Activated naive CD8-positive, alpha-beta T cell treated with anti-CD3 and anti-CD28 coated beads for 36 hours (primary cell): Measurements from ENCODE around the gene TTC1. TPM values are rescaled to one million over a fixed set of nuclear protein-coding genes. Genes with fewer than 3 reads are reported as not detected.
"Not testable (repeated sequence)": the region's sequence is repeated elsewhere in the genome, so short reads cannot be mapped to it uniquely, and the experiment has no call there.

Experiments used
- DNase-seq: peaks from one replicate; pipeline ENCODE4 v3.0.0; 2021
- H3K27ac Mint-ChIP-seq: one replicate; pipeline ENCODE4 v1.8.0; 2022; ENCODE audit warnings: mild to moderate bottlenecking, moderate library complexity, mixed read lengths
- H3K27me3 Mint-ChIP-seq: one replicate; pipeline ENCODE4 v1.8.0; 2022; ENCODE audit warnings: mild to moderate bottlenecking, mixed read lengths
- H3K36me3 Mint-ChIP-seq: one replicate; pipeline ENCODE4 v1.8.0; 2021; ENCODE audit warnings: mild to moderate bottlenecking, mixed read lengths
- H3K4me1 Mint-ChIP-seq: one replicate; pipeline ENCODE4 v1.8.0; 2021; ENCODE audit warnings: mixed read lengths
- H3K4me3 Mint-ChIP-seq: one replicate; pipeline ENCODE4 v1.8.0; 2022; ENCODE audit warnings: mild to moderate bottlenecking, moderate library complexity, mixed read lengths
- H3K9me3 Mint-ChIP-seq: one replicate; pipeline ENCODE4 v1.8.0; 2022; ENCODE audit warnings: mixed read lengths
- total RNA-seq, 2 experiments: library from RNA; stranded (reverse); gene quantifications; one replicate each; pipeline ENCODE4 v1.2.3, GENCODE V29; 2021

The TTC1 gene, protein sequence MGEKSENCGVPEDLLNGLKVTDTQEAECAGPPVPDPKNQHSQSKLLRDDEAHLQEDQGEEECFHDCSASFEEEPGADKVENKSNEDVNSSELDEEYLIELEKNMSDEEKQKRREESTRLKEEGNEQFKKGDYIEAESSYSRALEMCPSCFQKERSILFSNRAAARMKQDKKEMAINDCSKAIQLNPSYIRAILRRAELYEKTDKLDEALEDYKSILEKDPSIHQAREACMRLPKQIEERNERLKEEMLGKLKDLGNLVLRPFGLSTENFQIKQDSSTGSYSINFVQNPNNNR
- total RNA-seq = 10 to 100 TPM; 69.7 to 73.9 TPM

DNA sequence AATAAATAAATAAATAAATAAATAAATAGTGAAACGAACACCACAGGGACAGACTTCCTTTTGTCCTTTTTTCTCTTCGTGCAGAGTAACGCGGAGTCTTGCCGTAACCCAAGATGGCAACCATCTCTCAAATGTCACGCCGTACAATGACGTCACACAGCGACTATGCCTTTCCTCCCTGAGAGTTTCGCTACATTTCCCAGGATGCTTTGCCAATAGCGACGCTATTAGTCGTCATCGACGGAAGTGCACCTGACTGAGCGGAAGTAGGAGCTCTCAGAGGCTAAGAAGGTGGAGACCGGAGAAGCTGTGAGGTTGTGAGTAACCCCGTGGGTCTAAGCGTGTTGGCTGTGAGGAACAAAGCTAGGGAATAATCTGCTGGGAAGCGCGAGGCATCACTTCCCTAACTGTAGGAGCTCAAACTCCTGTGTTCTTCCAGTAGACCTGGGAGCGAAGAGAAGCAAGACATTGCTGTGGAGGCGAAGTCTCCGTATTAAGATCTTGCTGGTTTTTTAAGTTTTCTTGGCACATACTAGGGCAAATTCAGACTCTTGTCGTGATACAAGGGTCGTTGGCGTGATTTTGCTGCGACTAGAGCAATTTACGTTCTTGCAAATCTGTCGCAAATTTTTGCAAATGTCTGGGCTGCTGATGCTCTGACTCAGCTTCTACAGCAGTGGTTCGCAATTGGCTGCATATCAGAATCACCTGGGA is at the start of gene TTC1:
TTC1 (plus strand) TSS at position 263 of the 714 bp plus-strand sequence. CDS start 1,390 bp downstream, outside the sequence.
- Mint-ChIP-seq H3K27me3 (no peaks in the 10 kb centered on the region), H3K27ac (peak within 1 kb of the TSS; percentile 97), H3K4me1 (peaks cover 23% of the 10 kb centered on the region), H3K4me3 (peak within 1 kb of the TSS; percentile 99), H3K9me3 (no peaks in the 10 kb centered on the region), H3K36me3 (peaks cover 9% of the 10 kb centered on the region)
- DNase-seq = peak; percentile 89

DNA sequence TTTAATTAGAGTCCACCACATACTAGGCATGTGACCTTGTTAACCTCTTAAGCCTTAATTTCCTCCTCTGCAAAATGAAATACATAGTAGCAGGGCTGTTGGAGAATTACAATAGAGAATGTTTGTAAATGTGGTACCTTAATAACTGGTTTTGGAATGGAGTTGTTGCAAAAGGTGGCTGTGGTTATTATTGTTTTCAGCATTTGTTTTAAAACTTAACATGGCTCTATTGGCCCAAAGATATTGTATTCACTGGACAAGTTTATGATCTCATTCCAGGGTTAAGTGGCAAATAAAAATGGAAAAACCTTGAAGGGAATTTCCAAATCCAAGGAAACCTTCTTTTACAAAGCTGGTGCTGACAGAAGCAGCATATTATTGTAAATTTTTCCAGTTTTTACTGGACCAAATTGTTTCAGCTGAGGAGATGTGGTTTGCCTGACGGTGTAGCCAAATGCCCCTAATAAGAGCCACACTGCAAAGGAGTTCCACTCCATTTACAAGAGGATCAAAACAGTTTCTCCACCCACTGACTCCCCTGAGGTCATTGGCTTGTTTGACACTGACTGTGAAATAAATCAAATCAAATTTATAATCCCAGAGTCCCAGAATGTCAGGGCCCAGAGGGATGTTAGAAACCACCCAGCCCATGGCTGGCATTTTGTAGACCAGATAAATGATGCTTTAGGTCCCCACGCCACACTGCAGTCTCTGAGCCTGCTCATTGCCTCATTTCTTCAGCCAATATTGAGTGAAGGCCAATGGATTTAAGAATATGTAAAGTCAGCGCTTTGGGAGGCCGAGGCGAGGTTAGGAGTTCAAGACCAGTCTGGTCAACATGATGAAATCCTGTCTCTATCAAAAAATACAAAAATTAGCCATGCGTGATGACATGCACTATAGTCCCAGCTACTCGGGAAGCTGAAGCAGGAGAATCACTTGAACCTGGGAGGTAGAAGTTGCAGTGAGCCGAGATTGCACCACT is 47.5 kb upstream of the TTC1 start:
- no peaks in the 10 kb centered on the region for H3K9me3 Mint-ChIP-seq
- peaks cover 23% of the 10 kb centered on the region for H3K27me3 Mint-ChIP-seq
- no peak for DNase-seq
- no peaks in the 10 kb centered on the region for H3K4me1 Mint-ChIP-seq
- H3K36me3 Mint-ChIP-seq = no peaks in the 10 kb centered on the region
- no peak overlapping the region for H3K27ac Mint-ChIP-seq
- H3K4me3 Mint-ChIP-seq = no peak overlapping the region

DNA sequence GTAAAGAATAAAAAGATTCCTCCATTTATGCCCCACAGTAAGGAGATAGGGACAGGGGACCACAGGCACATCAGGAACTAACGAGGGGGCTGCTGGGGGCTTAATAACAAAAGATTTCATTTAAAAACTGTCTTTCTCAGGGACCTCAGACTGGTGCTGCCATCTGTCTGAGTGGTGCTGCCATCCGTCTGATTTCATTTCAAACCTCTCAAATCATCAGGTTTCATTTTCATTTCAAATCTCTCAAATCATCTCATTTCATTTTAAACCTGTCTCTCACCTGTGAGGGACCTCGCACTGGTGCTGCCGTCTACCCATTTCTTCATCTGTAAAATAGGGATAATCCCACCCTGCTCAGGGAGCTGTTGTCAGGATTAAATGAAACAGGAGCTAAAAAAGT is 46.7 kb upstream of the TTC1 start:
- Mint-ChIP-seq H3K9me3 (no peaks in the 10 kb centered on the region), H3K36me3 (no peaks in the 10 kb centered on the region)

DNA sequence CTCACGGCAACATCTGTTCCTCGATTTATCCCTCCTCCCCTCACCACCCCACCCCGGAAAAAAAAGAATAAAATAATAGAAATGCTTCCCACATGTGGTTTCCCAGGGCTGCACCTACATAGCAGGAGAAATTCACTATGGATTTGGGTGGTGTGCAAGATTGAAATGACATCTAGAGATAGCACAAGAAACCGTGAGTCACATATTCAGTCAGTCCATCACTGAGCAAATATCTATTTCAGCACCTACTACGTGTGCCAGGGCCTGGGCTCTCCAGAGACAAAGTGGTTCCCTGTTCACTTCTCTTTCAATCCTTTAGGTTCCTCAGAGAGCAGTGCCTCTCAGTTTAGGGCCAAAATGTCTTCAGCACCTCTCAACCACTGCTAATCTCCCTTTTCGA is 45.0 kb upstream of the TTC1 start:
- no peaks in the 10 kb centered on the region for H3K36me3 Mint-ChIP-seq
- H3K4me1 Mint-ChIP-seq = no peaks in the 10 kb centered on the region
- no peak for DNase-seq
- H3K9me3 Mint-ChIP-seq = no peaks in the 10 kb centered on the region
- peaks cover 44% of the 10 kb centered on the region for H3K27me3 Mint-ChIP-seq
- no peak overlapping the region for H3K4me3 Mint-ChIP-seq
- H3K27ac Mint-ChIP-seq = no peak overlapping the region

More for the DNA sequence above, 46.7 kb upstream of the TTC1 start:
- H3K27me3 Mint-ChIP-seq = peaks cover 30% of the 10 kb centered on the region
- no peaks in the 10 kb centered on the region for H3K4me1 Mint-ChIP-seq
- DNase-seq = no peak
- H3K4me3 Mint-ChIP-seq = no peak overlapping the region
- H3K27ac Mint-ChIP-seq = no peak overlapping the region

DNA sequence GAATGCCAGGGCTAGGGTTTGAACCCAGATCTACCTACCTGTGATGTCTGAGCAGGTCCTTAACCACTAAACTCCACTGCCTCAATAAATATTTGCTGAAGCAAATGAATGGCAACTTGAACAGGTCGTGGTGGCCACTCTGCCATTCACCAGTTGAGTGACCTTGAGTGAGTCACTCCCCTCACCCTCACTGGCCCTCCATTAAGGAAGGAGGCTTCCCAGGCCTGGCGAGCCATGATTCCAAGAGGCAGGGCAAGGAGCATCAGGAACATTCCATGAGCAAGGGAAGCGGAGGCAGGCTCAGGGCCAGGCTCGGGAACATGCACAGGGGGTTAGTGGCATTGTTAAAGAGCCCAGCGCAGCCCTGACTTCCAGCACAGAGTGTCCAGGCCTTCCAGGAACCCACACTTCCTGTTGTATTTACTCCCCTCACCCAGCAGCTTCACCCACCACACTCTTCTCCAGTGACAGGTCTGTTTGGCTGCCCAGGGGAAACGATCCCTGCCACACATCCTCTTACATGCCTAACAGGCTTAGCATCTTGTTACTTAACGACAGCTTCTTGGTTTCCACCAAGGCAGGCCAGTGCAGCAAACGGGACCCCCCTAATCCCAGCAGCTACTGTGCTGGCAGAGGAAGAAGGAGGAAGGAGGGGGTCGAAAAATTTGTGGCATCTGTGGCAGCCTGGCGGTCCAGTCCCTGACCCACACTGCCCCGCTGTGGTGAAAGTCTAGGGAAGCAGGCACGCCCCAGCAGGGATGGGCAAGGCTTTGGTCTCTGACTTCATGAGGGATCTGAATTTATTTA is 43.7 kb upstream of the TTC1 start:
- no peaks in the 10 kb centered on the region for H3K36me3 Mint-ChIP-seq
- H3K27me3 Mint-ChIP-seq = peaks cover 49% of the 10 kb centered on the region
- H3K4me3 Mint-ChIP-seq = no peak overlapping the region
- no peaks in the 10 kb centered on the region for H3K9me3 Mint-ChIP-seq
- peak; percentile 19 for DNase-seq
- no peak overlapping the region for H3K27ac Mint-ChIP-seq
- no peaks in the 10 kb centered on the region for H3K4me1 Mint-ChIP-seq

DNA sequence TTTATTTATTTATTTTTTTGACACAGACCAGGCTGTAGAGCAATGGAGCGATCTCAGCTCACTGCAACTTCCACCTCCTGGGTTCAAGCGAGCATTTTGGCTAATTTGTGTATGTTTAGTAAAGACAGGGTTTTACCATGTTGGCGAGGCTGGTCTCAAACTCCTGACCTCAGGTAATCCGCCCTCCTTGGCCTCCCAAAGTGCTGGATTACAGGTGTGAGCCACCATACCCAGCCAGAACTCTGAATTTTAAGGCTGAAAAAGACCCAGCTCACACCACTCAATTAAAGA is 43.2 kb upstream of the TTC1 start:
- H3K27me3 Mint-ChIP-seq = peaks cover 53% of the 10 kb centered on the region
- not testable (repeated sequence) for DNase-seq, H3K4me1 Mint-ChIP-seq, H3K36me3 Mint-ChIP-seq, H3K27ac Mint-ChIP-seq, H3K9me3 Mint-ChIP-seq, H3K4me3 Mint-ChIP-seq

DNA sequence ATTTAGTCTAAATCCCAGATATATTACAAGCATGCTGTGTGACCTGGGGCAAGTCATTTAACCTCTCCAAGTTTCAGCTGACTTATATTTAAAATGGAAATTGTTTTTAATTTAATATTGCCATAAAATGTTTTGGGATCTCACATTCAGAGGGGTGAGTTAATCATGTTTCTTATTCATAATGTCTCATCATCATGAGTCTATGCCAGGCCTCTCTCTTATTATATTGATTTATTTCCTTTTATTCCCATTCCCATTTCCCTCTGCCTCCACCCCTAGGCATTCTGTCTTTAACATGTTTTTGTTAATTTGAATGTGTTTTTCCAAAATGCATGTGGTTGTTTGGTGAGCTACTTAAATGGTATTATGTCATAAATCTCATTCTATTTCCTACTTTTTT is 39.0 kb upstream of the TTC1 start:
- Mint-ChIP-seq H3K27ac (no peak overlapping the region), H3K4me3 (no peak overlapping the region), H3K9me3 (no peaks in the 10 kb centered on the region), H3K27me3 (peaks cover 81% of the 10 kb centered on the region), H3K4me1 (peaks cover 6% of the 10 kb centered on the region), H3K36me3 (no peaks in the 10 kb centered on the region)
- no peak for DNase-seq

DNA sequence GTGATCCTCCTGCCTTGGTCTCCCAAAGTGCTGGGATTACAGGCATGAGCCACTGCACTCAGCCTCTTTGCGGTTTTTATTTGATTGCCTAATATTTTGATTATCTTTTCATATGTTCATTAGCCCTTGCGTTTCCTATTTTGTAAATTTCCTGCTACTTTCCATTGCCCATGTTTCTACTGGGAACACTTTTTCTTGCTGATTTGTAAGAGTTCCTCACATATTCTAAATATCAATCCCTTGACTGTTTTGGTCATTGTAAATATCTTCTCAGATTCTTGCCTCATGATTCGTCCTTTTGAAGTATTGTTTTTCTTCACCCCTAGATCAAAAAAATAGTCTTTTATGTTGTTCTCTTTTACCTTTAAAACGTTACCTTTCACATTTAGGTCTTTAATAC is 37.9 kb upstream of the TTC1 start:
- H3K9me3 Mint-ChIP-seq = no peaks in the 10 kb centered on the region
- H3K27me3 Mint-ChIP-seq = peaks cover 76% of the 10 kb centered on the region
- DNase-seq = no peak
- H3K36me3 Mint-ChIP-seq = no peaks in the 10 kb centered on the region
- no peak overlapping the region for H3K4me3 Mint-ChIP-seq
- H3K27ac Mint-ChIP-seq = no peak overlapping the region
- H3K4me1 Mint-ChIP-seq = peaks cover 6% of the 10 kb centered on the region

DNA sequence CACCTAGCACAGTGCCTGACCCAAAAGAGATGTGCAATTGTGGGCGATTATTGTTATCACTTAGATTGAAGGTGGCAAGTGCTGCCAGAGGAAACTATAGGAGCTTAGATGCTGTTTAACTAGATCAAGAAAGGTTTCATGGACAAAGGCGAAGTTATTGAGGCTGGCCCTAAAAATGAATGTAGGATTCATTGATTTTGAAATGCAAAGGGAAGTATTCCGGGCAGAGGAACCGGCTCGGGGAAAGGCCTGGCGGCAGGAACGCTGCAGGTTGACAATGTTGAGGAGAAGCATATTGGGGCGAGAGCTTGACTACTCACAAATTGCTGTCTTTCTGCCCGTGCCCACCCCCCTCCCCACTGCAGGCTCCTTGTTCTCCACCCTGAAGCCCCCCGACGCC is 37.4 kb upstream of the TTC1 start:
- no peaks in the 10 kb centered on the region for H3K9me3 Mint-ChIP-seq
- H3K36me3 Mint-ChIP-seq = no peaks in the 10 kb centered on the region
- peaks cover 76% of the 10 kb centered on the region for H3K27me3 Mint-ChIP-seq
- H3K4me1 Mint-ChIP-seq = peaks cover 6% of the 10 kb centered on the region
- H3K4me3 Mint-ChIP-seq = no peak overlapping the region
- no peak overlapping the region for H3K27ac Mint-ChIP-seq
- DNase-seq = no peak

DNA sequence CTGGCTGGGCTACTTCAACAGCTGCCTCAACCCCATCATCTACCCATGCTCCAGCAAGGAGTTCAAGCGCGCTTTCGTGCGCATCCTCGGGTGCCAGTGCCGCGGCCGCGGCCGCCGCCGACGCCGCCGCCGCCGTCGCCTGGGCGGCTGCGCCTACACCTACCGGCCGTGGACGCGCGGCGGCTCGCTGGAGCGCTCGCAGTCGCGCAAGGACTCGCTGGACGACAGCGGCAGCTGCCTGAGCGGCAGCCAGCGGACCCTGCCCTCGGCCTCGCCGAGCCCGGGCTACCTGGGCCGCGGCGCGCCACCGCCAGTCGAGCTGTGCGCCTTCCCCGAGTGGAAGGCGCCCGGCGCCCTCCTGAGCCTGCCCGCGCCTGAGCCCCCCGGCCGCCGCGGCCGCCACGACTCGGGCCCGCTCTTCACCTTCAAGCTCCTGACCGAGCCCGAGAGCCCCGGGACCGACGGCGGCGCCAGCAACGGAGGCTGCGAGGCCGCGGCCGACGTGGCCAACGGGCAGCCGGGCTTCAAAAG is 36.9 kb upstream of the TTC1 start:
- Mint-ChIP-seq H3K27ac (no peak overlapping the region), H3K9me3 (no peaks in the 10 kb centered on the region), H3K4me1 (peaks cover 6% of the 10 kb centered on the region), H3K36me3 (no peaks in the 10 kb centered on the region), H3K4me3 (no peak overlapping the region), H3K27me3 (peaks cover 77% of the 10 kb centered on the region)
- DNase-seq = peak; percentile 14

DNA sequence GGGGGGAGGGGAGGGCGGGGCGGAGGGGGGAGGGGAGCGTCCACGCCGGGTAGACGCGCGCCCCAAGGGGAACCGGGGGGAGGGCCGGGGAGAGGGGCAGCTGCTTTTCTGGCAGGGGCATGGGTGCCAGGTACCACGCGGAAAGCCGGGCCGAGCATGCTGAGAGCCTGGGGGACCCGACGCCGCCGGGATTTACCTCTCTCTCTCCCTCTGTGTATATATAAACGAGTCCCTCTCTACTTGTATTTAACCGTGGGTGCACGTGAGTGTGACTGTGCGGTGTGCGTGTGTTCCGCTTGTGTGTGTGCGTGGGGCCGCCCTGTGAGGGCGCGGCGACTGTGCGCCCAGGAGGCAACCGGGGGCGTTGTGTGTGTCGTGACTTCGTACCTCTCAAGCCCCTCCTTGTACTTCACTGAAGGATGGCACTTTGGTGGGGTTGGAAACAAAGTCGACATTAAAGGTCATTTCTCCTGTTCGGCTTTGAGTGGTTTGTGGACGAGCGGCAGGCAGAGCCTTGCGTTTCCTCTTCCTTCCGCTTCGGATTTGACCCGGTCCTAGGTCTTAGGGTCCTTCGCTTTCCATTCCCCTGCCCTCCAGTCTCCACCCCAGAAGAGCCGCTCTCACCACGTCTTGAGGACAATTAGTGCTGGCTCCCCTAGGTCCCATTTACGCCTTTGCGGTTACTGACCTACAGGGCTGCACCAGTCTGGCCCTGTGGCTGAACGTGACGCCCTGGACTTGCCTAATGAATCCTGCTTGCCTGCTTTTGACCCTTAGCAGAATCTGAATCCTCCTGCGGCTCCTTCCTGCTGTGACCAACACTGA is 36.2 kb upstream of the TTC1 start:
- Mint-ChIP-seq H3K4me3 (peak overlapping the region; percentile 56), H3K36me3 (no peaks in the 10 kb centered on the region)
- DNase-seq = no peak

DNA sequence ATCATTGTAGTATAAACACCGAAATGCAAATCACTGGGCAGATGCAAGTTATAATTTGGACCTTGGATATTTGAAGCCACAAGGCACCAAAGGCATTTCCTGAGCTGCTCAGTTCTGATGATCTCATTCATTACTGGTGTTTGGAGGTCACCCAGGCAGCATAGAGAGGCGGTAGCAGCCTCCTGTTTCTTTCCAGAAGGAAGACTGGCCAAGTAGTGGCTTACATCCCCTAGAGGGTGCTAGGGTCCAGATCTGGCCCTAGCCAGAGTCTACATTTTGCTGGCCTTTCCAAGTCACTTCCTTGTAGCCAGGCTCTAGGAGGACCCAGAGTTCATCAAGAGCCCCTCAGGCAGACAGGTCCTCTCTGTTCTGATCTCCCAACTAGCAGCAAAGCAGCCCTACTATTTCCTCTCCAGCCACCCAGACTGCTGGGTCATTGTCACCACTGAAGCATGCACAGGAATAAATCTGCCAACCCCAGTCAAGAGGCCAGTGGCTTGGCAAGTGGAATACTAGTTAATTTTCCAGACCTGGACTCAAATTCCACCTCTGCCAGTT is 33.4 kb upstream of the TTC1 start:
- DNase-seq = no peak
- H3K4me1 Mint-ChIP-seq = peaks cover 6% of the 10 kb centered on the region
- H3K9me3 Mint-ChIP-seq = no peaks in the 10 kb centered on the region
- H3K27ac Mint-ChIP-seq = no peak overlapping the region
- H3K4me3 Mint-ChIP-seq = no peak overlapping the region
- H3K27me3 Mint-ChIP-seq = peaks cover 70% of the 10 kb centered on the region
- no peaks in the 10 kb centered on the region for H3K36me3 Mint-ChIP-seq

More for the DNA sequence above, 36.2 kb upstream of the TTC1 start:
- Mint-ChIP-seq H3K27me3 (peaks cover 73% of the 10 kb centered on the region), H3K4me1 (peaks cover 6% of the 10 kb centered on the region), H3K27ac (peak overlapping the region; percentile 34), H3K9me3 (no peaks in the 10 kb centered on the region)

DNA sequence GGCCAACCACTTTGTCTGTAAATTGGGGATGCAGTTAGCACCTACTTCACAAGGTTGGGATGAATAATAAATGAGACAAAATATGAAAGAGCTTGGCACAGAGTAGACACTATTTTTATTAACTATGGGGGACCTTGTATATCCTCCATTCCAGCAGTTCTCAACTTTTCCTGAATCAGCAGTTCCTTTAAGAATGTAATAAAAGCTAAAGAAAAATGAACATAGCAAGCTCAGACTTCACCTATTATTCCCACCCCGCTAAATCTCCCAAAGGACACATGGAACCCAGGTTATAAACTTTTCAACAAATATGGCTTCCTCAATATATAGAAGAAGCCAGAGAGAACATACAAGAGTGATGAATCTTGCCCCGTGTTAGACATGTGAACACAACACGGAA is 32.0 kb upstream of the TTC1 start:
- H3K27me3 Mint-ChIP-seq = peaks cover 58% of the 10 kb centered on the region
- H3K27ac Mint-ChIP-seq = no peak overlapping the region
- no peaks in the 10 kb centered on the region for H3K36me3 Mint-ChIP-seq
- H3K4me3 Mint-ChIP-seq = no peak overlapping the region
- H3K9me3 Mint-ChIP-seq = no peaks in the 10 kb centered on the region
- no peak for DNase-seq
- peaks cover 6% of the 10 kb centered on the region for H3K4me1 Mint-ChIP-seq
